Stomach (tissue), 9 donors: ENCODE data around the gene GIPC3. TPM values are rescaled to one million over a fixed set of nuclear protein-coding genes. Genes with fewer than 3 reads are reported as not detected.

Experiments
- DNase-seq, 2 donors: peaks; one replicate each; pipeline versions ENCODE4 v3.0.0 to v3.0.0-alpha.2; 2013 to 2019
- H3K27ac ChIP-seq, 5 donors: fragments of 200-600 bp in 4 of 5; sonication (generic) in 4 of 5; one replicate each; pipeline ENCODE4 v1.5.1; 2013 to 2019; ENCODE audit warnings: mild to moderate bottlenecking in 1 of 5, moderate library complexity in 1 of 5
- H3K27me3 ChIP-seq, 3 donors: fragments of 200-600 bp; sonication (generic); one replicate each; pipeline ENCODE4 v1.5.1; 2017 to 2019; ENCODE audit warnings: mixed run types in 1 of 3
- H3K36me3 ChIP-seq, 4 donors: fragments of 200-600 bp; sonication (generic); 1 replicate in 3 of 4; 2 replicates in 1 of 4; pipeline ENCODE4 v1.5.1; 2016 to 2019
- H3K4me1 ChIP-seq, 4 donors: fragments of 200-600 bp; sonication (generic); one replicate each; pipeline ENCODE4 v1.5.1; 2016 to 2019
- H3K4me3 ChIP-seq, 4 donors: fragments of 200-600 bp; sonication (generic) in 3 of 4; one replicate each; pipeline ENCODE4 v1.5.1; 2016 to 2019; ENCODE audit warnings: mild to moderate bottlenecking in 1 of 4
- H3K9me3 ChIP-seq, 4 donors: fragments of 200-600 bp; sonication (generic); one replicate each; pipeline ENCODE4 v1.5.1; 2016 to 2019
- EP300 ChIP-seq: sonication (generic); formaldehyde crosslinking; IDR thresholded peaks from one replicate; pipeline ENCODE4 v1.6.1; 2017; ENCODE audit warnings: antibody characterized with exemption
- POLR2A ChIP-seq, 4 donors: fragments of 450-650 bp; IDR thresholded peaks; one replicate each; pipeline ENCODE4 v1.6.1; 2016; ENCODE audit warnings: antibody characterized with exemption in 4 of 4, control low read depth in 2 of 4, mild to moderate bottlenecking in 1 of 4, moderate library complexity in 1 of 4
- POLR2AphosphoS5 ChIP-seq, 3 donors: sonication (generic); formaldehyde crosslinking; IDR thresholded peaks; one replicate each; pipeline ENCODE4 v1.6.1; 2016; ENCODE audit warnings: antibody characterized with exemption in 3 of 3
- WGBS, 5 donors: extraction: QIAGEN DNeasy Blood & Tissue Kit in 3 of 5; methylation state at CpG; one replicate each; pipeline versions ENCODE4 v1.1.5 to v1.1.7; 2013 to 2018; 5-methylcytosine and 5-hydroxymethylcytosine counted together
- intact Hi-C: fragments of 100-400 bp; cut with DNase I; formaldehyde crosslinking; loops from one replicate; pipeline ENCODE4 v1.15.1; 2023; ENCODE audit warnings: low total_unique reads
- polyA plus RNA-seq, 3 donors: library from polyadenylated mRNA; stranded (reverse); fragments of 200-250 nt; gene quantifications; one replicate each; pipeline ENCODE4 v1.2.3, GENCODE V29; 2013
- total RNA-seq, 5 donors: library from RNA; depleted of rRNA; stranded (reverse); fragments of >200 nt; gene quantifications; one replicate each; pipeline versions ENCODE4 v1.1.0 to v1.2.3, GENCODE V29; 2014 to 2016
- TF ChIP-seq, protein P1 (sequence below), 7 experiments: fragments of 450-650 bp in 4 of 7; fragments of 200-600 bp in 3 of 7; sonication (generic) in 3 of 7; IDR thresholded peaks; one replicate each; pipeline ENCODE4 v1.5.1; 2016 to 2019; ENCODE audit warnings: antibody characterized with exemption in 7 of 7, control low read depth in 2 of 7, mild to moderate bottlenecking in 1 of 7
- donor health status: healthy with polysubstance abuse.
- donor health status: Bipolar disorder and iron deficiency.
- donor health status: healthy.

The GIPC3 gene
- total and polyA plus RNA-seq, 8 donors: 0.75 to 2.9 (median 1.5) TPM; not detected in 4

GRCh38 chr19:3615524-3616135 is 30.4 kb downstream of the GIPC3 start:
- WGBS, 5 donors: 88 to 96% (median 94%) methylated on average over 22 to 26 of the region's 26 CpGs
- H3K4me1 ChIP-seq: peaks cover 3 to 37% (median 25%) of the 10 kb centered on the region in 4 donors
- H3K4me3 ChIP-seq: no peak overlapping the region
- no peak for TF ChIP-seq POLR2AphosphoS5 (IDR thresholded peaks at IDR 0.05)
- TF ChIP-seq, protein P1, sequence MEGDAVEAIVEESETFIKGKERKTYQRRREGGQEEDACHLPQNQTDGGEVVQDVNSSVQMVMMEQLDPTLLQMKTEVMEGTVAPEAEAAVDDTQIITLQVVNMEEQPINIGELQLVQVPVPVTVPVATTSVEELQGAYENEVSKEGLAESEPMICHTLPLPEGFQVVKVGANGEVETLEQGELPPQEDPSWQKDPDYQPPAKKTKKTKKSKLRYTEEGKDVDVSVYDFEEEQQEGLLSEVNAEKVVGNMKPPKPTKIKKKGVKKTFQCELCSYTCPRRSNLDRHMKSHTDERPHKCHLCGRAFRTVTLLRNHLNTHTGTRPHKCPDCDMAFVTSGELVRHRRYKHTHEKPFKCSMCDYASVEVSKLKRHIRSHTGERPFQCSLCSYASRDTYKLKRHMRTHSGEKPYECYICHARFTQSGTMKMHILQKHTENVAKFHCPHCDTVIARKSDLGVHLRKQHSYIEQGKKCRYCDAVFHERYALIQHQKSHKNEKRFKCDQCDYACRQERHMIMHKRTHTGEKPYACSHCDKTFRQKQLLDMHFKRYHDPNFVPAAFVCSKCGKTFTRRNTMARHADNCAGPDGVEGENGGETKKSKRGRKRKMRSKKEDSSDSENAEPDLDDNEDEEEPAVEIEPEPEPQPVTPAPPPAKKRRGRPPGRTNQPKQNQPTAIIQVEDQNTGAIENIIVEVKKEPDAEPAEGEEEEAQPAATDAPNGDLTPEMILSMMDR (IDR thresholded peaks at IDR 0.05): no peak
- TF ChIP-seq EP300: no peak
- TF ChIP-seq POLR2A (IDR thresholded peaks at IDR 0.05): no peak
- intact Hi-C loops: loop anchor here (10.0 kb wide), 1 partner anchor 71 kb away; no protein-coding TSS in a partner anchor
- peaks cover 37 to 89% (median 79%) of the 10 kb centered on the region in 4 donors for H3K36me3 ChIP-seq
- no peak overlapping the region for H3K27ac ChIP-seq
- no peaks in the 10 kb centered on the region for H3K9me3 ChIP-seq
- DNase-seq: no peak
- no peaks in the 10 kb centered on the region for H3K27me3 ChIP-seq

DNA sequence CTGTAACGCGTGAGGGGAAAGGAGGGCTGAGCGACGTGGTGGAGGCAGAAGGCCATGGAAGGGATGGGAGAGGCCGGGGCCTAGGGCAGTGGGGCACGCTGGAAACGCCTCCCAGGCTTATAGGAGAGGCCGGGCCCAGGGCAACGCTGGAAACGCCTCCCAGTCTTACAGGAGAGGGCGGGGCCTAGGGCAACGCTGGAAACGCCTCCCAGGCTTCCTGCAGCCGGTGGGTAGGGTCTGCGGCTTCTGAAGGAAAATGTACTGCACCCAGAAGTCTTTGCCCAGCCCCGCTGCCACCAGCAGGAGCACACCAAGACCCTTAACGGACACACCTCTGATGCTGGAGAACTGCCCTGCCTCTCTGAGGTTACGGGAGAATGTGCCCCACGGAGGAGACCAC is 32.2 kb downstream of the GIPC3 start:
- intact Hi-C loops: loop anchor here (10.0 kb wide), 1 partner anchor 73 kb away; no protein-coding TSS in a partner anchor
- TF ChIP-seq, protein P1 (IDR thresholded peaks at IDR 0.05): no peak
- no peak for TF ChIP-seq EP300
- no peak for TF ChIP-seq POLR2AphosphoS5 (IDR thresholded peaks at IDR 0.05)
- TF ChIP-seq POLR2A (IDR thresholded peaks at IDR 0.05): no peak
- Histone ChIP-seq H3K27ac (peak overlapping the region in 2 of 5 donors; percentile 42 to 51), H3K4me1 (peaks cover 3 to 36% (median 25%) of the 10 kb centered on the region in 4 donors), H3K4me3 (peak overlapping the region in 1 of 4 donors; percentile 35), H3K27me3 (no peaks in the 10 kb centered on the region), H3K36me3 (peaks cover 23 to 89% (median 79%) of the 10 kb centered on the region in 4 donors), H3K9me3 (no peaks in the 10 kb centered on the region)
- peak in 1 of 2 donors; percentile 75 for DNase-seq
- WGBS, 5 donors: 59 to 79% (median 70%) methylated on average over 17 to 19 of the region's 19 CpGs

GRCh38 chr19:3618144-3618810 is 33.0 kb downstream of the GIPC3 start:
- TF ChIP-seq EP300: no peak
- TF ChIP-seq, protein P1 (IDR thresholded peaks at IDR 0.05): peak in 5 of 7 experiments; percentile 85 to 93 (median 87)
- peak in 2 of 3 donors; percentile 25 to 54 for TF ChIP-seq POLR2AphosphoS5 (IDR thresholded peaks at IDR 0.05)
- no peak for TF ChIP-seq POLR2A (IDR thresholded peaks at IDR 0.05)
- H3K27me3 ChIP-seq: no peaks in the 10 kb centered on the region

GRCh38 chr19:3618811-3619630 is 33.7 kb downstream of the GIPC3 start:
- intact Hi-C loops: loop anchor here (10.0 kb wide), 1 partner anchor 74 kb away; no protein-coding TSS in a partner anchor
- H3K27me3 ChIP-seq: no peaks in the 10 kb centered on the region
- H3K27ac ChIP-seq: peak overlapping the region in 1 of 5 donors; percentile 51
- peaks cover 3 to 21% (median 20%) of the 10 kb centered on the region in 4 donors for H3K4me1 ChIP-seq
- TF ChIP-seq, protein P1 (IDR thresholded peaks at IDR 0.05): peak in 1 of 7 experiments; percentile 50
- no peak for TF ChIP-seq POLR2AphosphoS5 (IDR thresholded peaks at IDR 0.05)
- DNase-seq: no peak
- no peaks in the 10 kb centered on the region for H3K9me3 ChIP-seq
- 83 to 93% (median 89%) methylated on average over 20 to 31 of the region's 31 CpGs for WGBS, 5 donors
- peaks cover 17 to 89% (median 79%) of the 10 kb centered on the region in 4 donors for H3K36me3 ChIP-seq
- no peak overlapping the region for H3K4me3 ChIP-seq

More at GRCh38 chr19:3618144-3618810, 33.0 kb downstream of the GIPC3 start:
- 7 to 69% (median 50%) methylated on average over 10 to 31 of the region's 31 CpGs for WGBS, 5 donors
- Histone ChIP-seq H3K9me3 (no peaks in the 10 kb centered on the region), H3K4me1 (peaks cover 3 to 27% (median 20%) of the 10 kb centered on the region in 4 donors), H3K27ac (peak overlapping the region in 2 of 5 donors; percentile 42 to 51), H3K36me3 (peaks cover 17 to 89% (median 79%) of the 10 kb centered on the region in 4 donors), H3K4me3 (peak overlapping the region in 2 of 4 donors; percentile 6 to 35)
- intact Hi-C loops: loop anchor here (10.0 kb wide), 1 partner anchor 73 kb away; no protein-coding TSS in a partner anchor
- peak; percentile 73 to 75 for DNase-seq
